LoVo (cell line): ENCODE data around the gene ANKRD16.
"Not testable (repeated sequence)": the region's sequence is repeated elsewhere in the genome, so short reads cannot be mapped to it uniquely, and the experiment has no call there.

Experiments
- DNase-seq: peaks from one replicate; pipeline ENCODE4 v3.0.0-alpha.2; 2016; ENCODE audit warnings: low spot score

The ANKRD16 gene

DNA sequence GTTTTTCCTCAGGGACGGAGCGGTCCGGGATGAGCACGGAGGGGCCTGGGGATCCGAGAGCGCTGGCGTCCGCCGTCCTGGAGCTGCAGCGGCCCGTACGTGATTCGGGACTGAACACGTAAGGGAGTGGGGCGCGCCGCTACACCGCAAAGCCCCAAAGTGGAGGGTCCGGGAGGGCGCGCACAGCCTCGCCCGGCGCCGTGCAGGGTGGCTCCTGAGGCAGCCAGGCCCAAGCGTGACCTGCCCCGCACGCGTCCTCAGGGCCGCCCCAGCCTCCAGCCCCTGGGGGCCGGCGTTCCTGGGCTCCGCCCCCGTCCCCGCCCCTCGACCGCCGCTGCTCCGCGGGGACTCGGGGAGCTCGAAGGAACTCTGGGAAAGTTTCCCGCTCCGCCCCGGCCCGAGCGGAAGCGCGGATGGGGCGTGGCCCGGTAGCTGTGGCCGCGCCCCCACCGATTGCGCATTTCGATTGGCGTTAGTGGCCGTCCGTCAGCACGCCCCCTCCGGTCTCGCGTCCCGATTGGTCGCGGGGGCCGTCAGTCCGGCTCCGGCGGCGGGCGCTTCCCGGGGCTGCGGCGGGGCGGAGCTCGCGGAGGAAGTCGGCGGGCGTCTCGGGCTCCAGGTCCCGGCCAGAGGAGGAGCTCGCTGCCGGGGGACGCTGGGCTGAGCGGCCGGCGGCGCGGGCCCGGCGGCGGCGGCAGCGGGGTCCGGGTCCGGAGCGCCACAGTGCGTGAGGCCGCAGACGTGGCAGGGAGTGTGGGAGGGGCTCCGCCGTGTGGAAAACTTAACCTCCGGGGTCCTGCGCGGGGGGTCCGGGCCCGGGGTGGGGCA is at the start of gene ANKRD16, which contains the start of gene FBH1:
Gene ANKRD16 (minus strand): TSS at position 270 of the 828 bp plus-strand sequence. CDS start 539 bp downstream, outside the sequence.
Gene FBH1 (plus strand): TSS at position 620 of the 828 bp plus-strand sequence. CDS start 103 bp downstream, at position 723.
- peak; percentile 99 for DNase-seq

DNA sequence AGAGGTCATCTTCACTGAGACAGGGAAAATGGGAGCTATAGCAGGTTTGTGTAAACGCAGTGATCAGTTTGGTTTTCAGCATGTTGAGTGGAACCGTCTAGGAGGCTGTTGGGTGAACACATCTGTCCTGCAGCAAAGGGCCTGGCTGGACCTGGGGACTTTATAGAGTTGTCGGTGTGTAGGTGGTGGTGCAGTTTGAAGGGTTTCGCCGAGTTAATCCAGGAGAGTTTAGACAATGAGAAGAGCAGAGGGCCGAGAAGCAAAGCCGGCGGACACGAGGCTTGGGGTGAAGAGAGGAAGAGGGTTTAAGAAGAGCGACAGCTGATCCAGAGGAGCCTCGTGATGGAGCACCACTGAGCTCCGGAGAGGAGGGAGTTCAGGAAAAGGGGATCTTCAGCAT is 48.6 kb upstream of the ANKRD16 start:
- no peak for DNase-seq

DNA sequence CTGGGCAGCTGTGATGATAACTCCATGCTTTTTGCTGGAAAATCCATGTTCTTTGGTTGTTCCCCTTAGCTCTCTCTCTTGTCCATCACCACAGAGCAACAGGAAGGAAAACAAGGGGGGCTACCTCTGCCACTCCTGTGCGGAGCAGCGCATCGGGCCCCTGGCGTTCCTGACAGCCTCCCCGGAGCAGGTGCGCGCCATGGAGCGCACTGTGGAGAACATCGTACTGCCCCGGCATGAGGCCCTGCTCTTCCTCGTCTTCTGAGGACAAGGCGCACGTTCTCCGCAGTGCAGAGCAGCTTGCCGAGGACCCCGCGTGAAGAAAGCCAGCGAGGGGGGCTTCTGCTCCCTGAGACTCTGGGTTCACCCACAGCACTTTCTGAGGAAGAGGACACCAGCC is 47.3 kb upstream of the ANKRD16 start:
- DNase-seq: no peak

DNA sequence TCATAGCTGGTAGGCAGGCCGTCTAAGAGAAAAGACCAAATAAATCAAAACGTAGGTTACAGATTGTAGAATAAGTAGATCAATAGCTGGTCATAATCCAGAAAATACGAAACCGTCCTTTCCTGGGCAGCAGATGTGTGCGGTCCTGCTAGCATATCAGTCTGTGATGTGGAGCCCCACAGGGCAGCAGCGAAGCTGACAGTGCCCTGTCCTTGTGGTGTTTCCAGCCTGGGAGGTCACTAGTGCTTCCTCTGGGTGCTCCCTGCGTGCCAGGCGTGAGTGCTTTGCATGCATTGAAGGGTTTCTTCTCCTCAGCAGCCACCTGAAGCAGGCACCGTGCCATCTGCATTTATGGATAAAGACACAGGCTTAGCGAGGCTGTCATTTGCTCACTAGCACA is 45.9 kb upstream of the ANKRD16 start:
- DNase-seq: no peak

DNA sequence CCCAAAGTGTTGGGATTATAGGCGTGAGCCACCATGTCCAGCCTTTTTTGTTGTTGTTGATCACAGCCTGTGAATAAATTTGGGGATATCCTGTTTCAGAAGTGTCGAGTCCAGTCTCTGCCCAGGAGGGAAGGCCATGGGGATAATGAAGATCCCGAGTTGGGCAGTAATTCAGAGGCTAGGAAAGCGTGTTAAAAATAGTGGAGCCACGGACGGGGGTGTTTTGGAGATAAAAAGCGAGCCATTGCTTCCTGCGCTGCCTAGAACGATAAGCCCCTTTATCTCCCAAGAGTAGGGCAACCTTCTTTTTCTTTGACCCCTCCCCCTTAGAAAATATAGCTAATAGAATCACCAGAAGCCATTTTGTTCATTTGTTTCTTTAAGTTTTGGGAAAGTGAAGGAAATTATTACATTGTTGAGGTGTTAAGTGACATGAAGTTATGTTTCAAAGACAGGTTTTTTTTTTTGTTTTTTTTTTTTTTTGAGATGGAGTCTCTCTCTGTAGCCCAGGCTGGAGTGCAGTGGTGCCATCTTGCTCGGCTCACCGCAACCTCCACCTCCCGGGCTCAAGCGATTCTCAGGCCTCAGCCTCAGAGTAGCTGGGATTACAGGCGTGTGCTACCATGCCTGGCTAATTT is 44.3 kb upstream of the ANKRD16 start:
- no peak for DNase-seq

DNA sequence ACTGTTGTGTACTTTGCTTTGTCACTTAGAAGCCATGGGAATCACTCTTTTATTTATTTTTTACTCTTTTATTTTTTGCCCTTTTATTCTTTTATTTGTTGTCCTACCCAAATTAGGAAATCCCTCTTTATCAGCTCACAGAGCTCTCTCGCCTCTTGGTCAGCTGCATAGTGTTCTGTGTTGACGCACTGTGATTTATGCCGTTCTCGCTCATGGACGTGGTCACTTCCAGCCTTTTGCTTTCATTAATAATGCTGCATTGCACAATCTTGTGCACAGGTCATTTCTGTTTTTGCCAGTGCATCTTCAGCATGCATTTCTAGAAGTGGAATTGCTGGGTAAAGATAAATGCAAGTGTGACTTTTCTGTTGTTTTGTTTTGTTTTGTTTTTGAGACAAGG is 42.7 kb upstream of the ANKRD16 start:
- no peak for DNase-seq

DNA sequence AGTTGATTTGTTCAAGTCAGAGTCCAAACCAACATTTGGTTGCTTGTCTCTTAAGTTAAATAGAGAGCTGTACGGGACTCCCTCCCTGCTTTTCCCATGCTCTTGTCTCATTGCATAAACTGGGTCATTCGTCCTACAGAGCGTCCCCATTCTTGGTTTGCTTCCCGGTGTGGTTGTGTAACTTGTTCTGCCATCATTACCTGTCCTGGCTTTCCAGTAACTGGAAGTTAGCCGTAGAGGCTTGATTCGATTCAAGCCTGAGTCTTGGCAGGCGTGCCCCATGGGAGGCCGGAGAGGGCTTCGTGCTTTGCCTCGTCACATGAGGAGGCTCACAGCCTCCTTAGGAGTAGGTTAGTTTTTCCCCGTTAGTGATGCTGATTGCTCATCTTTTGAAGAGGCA is 40.6 kb upstream of the ANKRD16 start:
- no peak for DNase-seq

DNA sequence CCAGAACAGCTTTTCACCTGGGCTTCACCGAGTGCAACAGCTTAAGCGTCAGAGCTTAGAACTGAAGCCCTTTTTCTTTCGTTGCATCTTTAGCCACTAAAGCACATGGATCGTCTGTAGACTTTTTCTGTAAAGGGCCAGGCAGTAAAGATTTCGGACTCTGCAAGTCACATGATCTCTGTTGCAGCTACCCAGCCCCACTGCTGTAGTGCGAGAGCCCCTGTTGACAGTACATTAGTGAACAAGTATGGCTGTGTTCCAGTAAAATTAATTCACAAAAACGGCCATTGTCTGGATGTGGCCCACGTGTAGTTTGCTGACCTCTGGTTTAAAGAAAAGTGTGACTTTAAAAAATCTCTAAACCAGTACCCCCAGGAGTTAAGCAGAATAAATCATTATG is 39.7 kb upstream of the ANKRD16 start:
- DNase-seq: no peak

DNA sequence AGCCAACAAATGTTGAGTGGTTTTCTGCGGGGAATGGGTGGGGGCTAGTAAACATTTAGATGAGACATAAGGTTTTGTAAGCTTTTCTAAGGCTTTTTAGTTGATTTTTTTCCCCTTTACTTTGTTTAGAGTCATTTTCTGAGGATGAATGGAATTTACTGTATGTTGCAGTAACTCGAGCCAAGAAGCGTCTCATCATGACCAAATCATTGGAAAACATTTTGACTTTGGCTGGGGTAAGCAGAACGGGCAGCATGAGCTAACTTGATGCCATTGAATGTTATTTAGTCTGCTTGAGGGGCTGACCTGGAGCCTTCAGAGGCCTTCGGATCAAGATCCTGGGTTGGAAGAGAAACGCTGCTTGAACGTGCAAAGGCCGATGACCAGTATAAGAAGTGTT is 37.6 kb upstream of the ANKRD16 start:
- DNase-seq: no peak

DNA sequence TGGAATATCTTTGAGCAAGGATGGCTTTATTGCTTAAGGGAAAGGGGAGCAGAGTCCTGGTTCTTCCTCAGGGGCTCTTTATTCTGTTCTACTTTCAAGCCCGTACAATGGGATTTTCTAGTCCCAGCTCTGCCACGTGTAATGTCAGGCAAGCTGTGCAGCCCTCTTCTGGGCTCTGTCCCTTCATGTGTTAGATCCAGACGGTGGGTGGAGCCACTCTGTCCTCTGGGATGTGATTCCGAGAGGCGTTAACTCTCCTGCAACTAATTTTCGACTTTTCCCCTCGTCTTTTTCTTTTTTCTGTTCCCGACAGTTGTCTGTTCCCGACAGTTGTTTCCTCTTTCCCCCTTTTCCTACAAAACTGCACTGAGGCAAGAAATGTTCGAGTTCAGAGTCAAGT is 35.2 kb upstream of the ANKRD16 start:
- no peak for DNase-seq

DNA sequence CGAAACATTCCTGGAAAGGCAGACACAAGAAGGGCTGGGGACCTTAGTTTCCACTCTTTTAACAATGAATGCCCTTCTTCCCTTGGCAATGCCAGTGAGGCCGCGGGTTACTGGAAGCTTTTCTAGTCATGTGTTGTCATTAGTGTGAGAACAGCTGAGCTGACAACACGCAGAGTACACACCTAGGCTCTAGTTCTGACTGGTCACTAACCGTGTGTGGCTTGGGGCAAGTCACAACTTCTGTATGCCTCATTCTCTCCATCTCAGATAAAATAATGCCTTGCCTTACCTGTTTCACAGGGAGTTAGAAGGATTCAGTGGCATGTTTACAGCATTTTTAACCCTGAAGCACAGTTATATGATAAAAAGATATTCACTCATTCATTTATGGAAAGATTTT is 32.1 kb upstream of the ANKRD16 start:
- DNase-seq: no peak

DNA sequence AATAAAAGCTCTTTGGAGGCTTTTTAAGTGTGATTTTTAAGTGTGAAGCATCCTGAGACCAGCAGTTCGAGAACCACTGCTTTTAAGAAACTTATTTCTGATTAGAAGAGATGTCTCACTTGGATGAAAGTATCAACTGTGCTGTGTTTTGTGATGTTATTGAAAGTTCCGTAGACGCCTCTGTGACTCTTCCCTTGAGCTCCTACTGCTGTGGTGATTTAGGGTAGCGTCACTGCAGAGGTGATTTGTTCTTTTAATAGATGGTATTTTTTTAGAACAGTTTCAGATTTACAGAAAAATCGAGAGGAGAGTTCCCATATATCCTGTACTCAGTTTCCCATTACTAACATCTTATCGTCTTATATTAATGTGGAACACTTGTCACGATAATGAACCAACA is 29.9 kb upstream of the ANKRD16 start:
- no peak for DNase-seq

DNA sequence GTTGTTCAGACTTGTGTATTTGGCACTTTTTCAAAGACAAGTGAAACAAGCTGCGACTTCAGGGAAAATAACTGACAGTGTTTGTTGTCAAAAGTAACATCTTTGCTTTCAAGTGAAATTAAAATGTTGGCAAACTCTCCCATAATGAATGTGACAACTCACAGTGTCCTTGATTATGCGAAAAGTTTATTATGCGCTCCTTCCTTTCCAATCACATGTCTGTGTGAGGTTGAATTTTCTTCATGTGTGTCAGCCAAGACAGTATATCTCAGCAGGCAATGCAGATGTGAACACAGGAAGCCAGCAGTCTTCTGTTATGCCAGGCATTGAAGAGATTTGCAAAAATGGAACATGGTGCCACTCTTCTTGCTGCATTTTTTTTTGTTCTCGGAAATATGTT is 29.1 kb upstream of the ANKRD16 start:
- no peak for DNase-seq

DNA sequence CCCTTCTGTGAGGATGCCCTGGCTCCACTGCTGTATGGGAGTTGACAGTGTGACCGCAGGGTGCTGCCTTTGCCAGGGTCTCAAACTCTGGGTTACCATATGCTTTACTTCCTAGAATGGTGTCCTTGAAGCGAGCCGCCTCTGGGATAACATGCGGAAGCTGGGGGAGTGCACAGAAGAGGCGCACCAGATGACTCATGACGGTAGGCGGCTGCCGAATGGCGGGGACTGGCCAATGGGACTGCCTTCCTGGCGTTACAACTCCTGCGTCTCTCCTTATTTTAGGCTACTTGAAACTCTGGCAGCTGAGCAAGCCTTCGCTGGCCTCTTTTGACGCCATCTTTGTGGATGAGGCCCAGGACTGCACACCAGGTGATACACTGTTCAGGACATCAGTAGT is 27.6 kb upstream of the ANKRD16 start:
- no peak for DNase-seq

DNA sequence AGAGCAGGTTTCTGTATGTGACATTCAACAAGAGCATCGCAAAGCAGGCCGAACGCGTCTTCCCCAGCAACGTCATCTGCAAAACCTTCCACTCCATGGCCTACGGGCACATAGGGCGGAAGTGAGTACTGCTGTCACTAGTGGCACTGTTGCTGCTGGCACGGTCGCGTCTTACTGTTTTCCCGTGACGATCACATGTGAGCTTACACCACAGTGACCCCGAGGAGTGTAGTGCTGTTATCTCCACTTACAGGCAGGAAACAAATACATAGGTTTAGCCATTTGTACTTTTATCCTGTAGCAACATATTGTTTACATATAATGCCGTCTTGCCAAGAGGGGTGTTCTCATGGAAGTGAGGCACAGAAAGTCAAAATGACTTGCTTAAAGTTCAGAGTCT is 25.8 kb upstream of the ANKRD16 start:
- no peak for DNase-seq

DNA sequence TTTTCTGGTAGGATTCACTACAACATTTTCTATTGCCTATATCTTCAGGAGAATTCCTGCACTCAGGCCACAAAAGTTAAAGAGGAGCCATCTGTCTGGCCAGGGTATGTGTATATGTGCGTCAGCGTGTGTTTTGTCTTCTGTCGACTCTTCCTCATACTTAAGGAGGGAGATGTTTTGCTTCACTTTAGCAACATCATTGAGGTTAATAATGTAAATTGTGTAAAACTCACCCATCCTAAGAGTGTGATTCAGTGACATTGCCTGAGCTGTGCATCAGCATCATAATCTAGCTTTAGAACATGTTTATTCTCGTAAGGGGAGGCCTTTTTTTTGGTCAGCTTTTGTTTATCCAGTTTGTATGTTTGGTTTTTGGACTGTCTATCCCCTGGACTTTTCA is 24.0 kb upstream of the ANKRD16 start:
- DNase-seq: no peak

DNA sequence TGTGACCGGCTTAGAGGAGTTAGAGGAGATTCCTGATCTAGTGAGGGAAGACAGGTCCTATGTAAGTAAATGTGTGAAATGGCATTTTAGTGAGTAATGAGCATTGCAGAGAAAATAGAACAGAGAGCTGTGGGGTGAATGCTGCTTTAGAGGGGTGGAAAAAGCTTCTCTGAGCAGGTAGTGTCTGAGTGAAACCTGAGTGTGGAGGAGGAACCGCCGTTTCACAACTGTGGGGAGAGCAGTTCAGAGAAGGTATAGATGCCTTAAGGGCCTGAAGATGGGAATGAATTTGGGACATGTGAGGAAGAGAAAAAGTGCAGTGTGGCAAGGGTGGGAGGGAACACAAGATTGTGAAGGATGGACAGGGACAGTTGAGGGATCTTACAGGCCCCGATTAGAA is 22.0 kb upstream of the ANKRD16 start:
- DNase-seq: no peak

DNA sequence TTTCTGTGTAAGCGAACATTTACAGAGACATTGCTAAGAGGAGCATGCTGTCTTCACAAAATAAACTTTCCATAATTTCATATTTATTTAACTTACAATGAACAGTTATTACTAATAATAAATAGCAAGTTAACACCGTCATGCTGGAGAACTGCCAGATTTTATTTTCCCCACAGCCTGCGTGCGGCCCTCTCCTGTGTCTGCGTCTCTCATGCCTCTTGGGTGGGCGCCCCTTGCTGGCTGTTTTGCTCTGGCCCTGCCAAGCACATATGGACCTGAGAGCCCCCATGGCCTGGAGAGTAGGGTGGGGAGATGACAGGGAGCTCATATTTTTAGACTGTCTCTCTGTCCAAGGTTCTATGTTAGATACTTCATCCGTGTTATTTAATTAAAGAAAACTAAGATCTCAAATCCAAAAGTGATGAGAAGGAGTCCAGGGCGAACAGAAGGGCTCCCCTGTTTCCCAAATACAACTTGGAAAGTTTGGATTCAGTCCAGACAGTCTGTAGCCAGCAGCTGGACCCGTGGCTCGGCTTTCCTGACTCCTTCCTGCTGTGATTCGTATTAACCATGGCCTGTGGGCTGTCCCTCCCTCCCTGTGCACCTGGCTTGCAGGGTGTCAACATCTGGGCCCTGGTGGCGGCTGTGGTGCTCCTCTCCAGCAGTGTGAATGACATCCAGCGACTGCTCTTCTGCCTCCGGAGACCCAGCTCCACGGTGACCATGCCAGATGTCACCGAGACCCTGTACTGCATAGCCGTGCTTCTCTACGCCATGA is 20.8 kb upstream of the ANKRD16 start:
- no peak for DNase-seq

DNA sequence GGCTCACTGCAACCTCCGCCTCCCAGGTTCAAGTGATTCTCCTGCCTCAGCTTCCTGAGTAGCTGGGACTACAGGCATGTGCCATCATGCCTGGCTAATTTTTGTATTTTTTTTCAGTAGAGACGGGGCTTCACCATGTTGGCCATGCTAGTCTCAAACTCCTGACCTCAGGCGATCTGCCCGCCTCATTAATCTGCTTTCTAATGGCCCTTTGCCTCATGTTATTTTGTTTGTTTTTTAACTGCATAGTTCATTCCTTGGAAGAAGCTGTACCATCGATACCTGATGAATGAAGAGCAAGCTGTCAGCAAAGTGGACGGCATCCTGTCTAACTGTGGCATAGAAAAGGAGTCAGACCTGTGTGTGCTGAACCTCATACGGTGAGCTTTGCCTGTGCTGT is 19.0 kb upstream of the ANKRD16 start:
- not testable (repeated sequence) for DNase-seq

DNA sequence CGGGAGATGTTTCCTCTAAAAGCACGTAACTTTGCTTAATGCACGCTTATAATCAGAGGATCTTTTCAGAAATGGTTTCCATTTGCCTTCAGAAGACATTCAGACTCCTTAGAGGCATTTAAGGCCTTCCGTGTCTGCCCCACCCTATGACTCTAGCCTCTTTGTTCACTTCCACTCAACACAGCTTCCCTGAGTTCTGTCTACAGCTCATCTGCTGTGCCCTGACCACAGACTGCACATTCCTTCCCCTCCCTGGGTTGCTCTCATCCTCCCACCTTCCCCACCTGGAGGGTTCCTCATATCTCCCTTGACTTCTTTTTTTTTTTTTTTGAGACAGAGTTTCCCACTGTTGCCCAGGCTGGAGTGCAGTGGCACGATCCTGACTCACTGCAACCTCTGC is 17.0 kb upstream of the ANKRD16 start:
- no peak for DNase-seq

DNA sequence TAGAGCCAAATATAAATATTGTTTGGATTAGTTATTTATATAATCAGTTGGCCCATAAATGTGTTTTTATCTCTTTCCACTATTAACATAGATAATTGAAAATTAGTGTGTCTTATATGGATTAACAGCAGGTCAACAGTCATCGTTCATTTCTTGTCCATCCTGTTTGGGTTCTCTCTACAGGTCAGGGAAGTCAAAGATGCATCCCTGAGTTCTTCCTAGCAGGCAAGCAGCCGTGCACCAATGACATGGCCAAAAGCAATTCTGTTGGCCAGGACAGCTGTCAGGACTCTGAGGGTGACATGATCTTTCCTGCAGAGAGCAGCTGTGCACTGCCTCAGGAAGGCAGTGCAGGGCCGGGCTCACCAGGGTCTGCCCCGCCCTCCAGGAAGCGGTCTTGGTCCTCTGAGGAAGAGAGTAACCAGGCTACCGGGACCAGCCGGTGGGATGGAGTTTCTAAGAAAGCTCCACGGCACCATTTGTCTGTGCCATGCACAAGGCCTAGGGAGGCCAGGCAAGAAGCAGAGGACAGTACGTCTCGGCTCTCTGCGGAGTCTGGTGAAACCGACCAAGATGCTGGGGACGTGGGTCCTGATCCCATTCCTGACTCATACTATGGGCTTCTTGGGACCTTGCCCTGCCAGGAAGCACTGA is 16.3 kb upstream of the ANKRD16 start:
- DNase-seq: no peak

DNA sequence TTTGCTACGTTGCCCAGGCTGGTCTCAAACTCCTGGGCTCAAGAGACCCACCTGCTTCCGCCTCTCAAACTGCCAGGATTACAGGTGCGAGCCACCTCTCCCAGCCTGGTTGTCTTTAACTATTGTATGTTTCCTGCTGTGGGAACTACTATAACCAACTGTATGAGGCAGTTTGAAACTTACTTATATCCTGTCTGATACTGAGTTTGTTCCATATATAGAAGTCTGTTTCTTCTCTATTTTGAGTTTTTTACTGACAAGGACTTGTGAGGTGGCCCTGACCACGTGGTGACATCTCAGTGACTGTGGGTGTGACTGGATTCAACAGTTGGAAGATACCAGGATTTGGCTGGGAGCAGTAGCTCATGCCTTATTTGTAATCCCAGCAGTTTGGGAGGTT is 14.5 kb upstream of the ANKRD16 start:
- no peak for DNase-seq
